ENCODE results near the gene SEPTIN5. TPM values are rescaled to one million over a fixed set of nuclear protein-coding genes. Genes with fewer than 3 reads are reported as not detected.
A peak's percentile ranks its signal among the peaks of the same experiment; 100 is the strongest.

The SEPTIN5 gene
- total RNA-seq, 1 donor from 2014 or later = 9.3 TPM

DNA sequence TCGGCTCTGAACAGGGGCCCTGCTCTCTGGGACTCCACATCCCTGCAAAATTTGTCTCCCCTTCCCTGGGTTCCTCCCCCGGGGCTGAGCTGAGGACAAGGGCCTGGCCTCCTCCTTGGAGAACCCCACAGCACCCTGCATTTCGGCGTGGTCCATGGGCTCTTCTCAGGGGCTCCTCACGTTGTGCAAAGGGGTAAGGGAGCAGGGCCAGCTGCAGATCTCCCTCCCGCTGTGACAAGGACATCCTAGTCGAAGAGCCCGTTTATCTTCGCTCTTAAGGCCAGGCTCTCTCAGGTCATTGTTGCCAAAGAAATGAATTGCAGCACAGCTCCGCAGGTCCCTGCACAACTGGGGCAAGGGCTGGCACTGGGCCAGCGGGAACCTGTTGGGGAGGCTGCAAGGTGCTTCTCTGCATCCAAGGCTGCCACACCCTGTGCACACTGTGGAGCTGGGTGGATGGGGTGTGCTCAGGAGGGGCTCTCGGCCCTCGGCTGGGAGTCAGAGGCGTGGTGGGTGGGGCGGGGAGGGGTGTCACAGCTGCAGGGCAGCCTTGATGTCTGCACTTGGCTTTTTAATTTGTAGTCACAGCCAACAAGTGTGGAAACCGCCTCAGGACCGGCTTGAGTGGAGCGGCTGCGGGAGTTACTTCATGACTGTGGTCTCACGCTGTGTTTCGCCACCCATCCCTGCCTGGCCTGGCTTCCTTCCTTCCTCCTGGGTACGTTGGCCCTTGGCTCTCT lies 26.6 kb upstream of the SEPTIN5 start:
- intact Hi-C loops (cut with DNase I) = no loop called here
- no peak overlapping the region for H3K4me3 ChIP-seq
- H3K4me1 ChIP-seq = no peaks in the 10 kb centered on the region
- no peaks in the 10 kb centered on the region for H3K9me3 ChIP-seq
- DNase-seq (peak; percentile 73), ATAC-seq (peak; percentile 47 to 74)
- TF ChIP-seq, protein P1, sequence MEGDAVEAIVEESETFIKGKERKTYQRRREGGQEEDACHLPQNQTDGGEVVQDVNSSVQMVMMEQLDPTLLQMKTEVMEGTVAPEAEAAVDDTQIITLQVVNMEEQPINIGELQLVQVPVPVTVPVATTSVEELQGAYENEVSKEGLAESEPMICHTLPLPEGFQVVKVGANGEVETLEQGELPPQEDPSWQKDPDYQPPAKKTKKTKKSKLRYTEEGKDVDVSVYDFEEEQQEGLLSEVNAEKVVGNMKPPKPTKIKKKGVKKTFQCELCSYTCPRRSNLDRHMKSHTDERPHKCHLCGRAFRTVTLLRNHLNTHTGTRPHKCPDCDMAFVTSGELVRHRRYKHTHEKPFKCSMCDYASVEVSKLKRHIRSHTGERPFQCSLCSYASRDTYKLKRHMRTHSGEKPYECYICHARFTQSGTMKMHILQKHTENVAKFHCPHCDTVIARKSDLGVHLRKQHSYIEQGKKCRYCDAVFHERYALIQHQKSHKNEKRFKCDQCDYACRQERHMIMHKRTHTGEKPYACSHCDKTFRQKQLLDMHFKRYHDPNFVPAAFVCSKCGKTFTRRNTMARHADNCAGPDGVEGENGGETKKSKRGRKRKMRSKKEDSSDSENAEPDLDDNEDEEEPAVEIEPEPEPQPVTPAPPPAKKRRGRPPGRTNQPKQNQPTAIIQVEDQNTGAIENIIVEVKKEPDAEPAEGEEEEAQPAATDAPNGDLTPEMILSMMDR (IDR thresholded peaks at IDR 0.05) = no peak
- no peak overlapping the region for H3K27ac ChIP-seq
- H3K36me3 ChIP-seq = no peaks in the 10 kb centered on the region
- H3K27me3 ChIP-seq (ENCODE audit: low read depth) = peaks cover 20% of the 10 kb centered on the region

DNA sequence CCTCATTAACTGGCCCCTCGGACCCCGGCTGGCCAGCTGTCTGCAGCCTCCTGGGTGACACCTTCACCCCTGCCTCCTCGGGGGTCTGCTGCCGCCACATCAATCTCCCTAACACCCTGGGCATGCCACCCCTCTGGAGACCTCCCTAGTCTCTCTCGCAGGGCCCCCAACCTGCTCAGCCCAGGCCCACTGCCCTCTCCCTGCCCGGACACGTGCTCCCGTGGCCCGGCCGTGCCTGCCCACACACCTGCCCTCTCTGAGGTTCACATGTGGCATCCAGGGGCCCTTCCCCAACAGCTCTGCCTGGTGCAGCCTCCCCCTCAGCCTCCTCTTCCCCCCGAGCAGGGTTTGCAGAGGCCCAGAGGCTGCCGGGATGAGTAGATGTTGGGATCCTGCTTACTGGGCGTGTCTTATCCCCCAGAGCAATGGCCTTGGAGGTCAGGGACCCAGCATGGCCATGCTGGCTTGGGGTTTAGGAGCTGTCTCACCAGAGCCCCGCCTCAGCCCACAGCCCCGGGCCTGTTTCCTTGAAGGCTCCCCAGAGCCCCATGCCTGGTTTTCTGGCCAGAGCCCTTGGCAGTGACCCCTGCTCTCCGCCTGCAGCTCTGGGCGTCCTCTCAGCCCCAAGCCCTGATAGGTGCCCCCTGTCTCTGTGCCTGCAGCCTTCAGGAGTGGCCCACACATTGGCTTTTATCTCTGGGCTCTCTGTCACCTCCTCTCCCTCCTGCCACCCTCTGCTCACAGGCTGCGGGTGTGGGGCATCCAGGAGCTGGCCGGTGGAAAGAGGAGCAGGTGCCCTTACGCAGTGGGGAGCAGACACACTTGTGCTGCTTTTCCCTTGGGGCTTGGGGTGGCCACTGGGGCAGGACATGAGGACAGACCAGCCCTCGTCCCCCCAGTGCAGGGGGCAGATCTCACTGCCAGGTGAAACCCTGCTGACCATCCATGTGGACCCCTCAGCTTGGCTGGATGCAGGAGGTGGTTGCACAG lies 25.7 kb upstream of the SEPTIN5 start:
- Histone ChIP-seq H3K36me3 (no peaks in the 10 kb centered on the region), H3K4me3 (no peak overlapping the region), H3K27me3 (ENCODE audit: low read depth) (peaks cover 17% of the 10 kb centered on the region), H3K9me3 (no peaks in the 10 kb centered on the region), H3K4me1 (no peaks in the 10 kb centered on the region), H3K27ac (no peak overlapping the region)
- TF ChIP-seq, protein P1 (IDR thresholded peaks at IDR 0.05) = no peak
- intact Hi-C loops (cut with DNase I) = no loop called here
- ATAC-seq (peak; percentile 13 to 20), DNase-seq (no peak)

DNA sequence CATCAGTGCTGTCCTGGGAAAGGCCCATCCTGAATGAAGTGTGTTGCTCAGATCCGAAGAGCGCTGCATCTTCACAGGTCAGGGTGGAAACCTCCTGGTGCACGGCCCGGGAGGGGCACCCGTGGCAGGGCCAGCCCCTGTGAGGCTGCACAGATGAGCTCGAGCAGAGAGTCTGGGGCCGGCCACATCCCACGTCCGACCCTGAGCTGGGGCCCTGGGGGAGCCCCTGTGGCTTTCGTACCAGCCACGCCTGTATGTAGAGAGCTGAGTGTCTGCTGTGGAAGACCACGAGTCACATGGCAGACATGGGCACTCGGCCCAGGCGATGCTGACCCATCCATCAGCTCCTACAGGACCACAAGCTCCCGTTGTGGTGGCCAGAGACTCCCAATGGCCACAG lies 24.9 kb upstream of the SEPTIN5 start:
- DNase-seq (no peak), ATAC-seq (no peak)
- intact Hi-C loops (cut with DNase I) = no loop called here
- Histone ChIP-seq H3K27ac (no peak overlapping the region), H3K36me3 (no peaks in the 10 kb centered on the region), H3K4me3 (no peak overlapping the region), H3K4me1 (no peaks in the 10 kb centered on the region), H3K9me3 (no peaks in the 10 kb centered on the region), H3K27me3 (ENCODE audit: low read depth) (peaks cover 17% of the 10 kb centered on the region)
- TF ChIP-seq, protein P1 (IDR thresholded peaks at IDR 0.05) = no peak

DNA sequence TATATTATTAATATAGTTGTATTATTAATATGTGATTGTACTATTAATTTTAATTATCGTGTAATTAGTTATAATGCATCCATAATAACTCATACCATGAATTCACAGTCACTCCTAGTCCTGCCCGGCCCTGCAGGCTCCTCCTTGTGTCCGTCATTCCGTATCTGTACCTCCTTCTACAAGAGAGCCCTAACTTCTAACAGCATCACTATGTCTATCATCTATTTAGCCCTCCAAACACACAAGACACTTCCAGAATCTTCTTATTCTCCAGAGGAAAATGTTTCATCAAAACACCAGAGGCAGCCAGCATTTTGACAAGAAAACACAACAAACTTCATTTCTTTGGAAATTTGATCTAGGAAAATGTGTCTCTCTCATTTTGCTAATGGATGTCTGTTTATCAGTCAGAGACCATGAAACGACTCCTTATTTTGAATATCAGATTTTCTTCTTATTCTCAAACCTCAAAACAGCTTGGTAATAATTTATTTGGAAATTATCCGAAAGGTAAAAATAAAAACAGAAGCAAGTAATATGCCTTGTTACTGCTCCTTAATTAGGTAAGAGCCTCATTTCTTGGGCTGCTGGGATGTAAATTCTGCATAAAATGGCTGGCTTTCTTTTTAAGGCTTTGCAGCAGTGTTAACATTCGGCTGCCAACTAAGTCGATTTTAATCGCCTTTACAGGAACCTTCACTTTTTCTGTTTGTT lies 23.1 kb upstream of the SEPTIN5 start:
- intact Hi-C loops (cut with DNase I) = no loop called here

More for the DNA sequence above, 23.1 kb upstream of the SEPTIN5 start:
- H3K4me1 ChIP-seq = no peaks in the 10 kb centered on the region
- DNase-seq (no peak), ATAC-seq (no peak)
- H3K9me3 ChIP-seq = no peaks in the 10 kb centered on the region
- H3K4me3 ChIP-seq = no peak overlapping the region
- no peak overlapping the region for H3K27ac ChIP-seq
- TF ChIP-seq, protein P1 (IDR thresholded peaks at IDR 0.05) = no peak
- peaks cover 17% of the 10 kb centered on the region for H3K27me3 ChIP-seq (ENCODE audit: low read depth)
- no peaks in the 10 kb centered on the region for H3K36me3 ChIP-seq
